ENCODE results near the gene DUOXA2.

Gene DUOXA2

DNA sequence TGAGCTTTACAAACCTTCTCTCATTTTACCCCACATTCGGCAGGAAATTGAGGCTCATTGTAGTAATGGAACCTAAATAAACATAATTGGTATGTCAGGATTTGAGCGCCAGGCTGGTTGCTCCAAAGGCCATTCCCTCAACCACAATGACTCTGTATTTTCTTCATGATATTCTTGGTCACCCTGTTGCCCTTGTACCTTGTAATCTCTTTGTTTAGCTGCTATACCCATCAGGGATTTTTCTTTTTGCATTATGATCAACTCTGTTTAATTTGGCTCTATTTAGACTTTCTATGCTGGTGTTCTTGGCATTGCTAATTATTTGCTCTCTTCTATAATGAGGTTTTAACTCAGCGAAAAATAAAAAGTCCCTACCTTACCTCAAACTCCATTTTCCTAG is 30.0 kb upstream of the DUOXA2 start:
- TF ChIP-seq, protein P1, sequence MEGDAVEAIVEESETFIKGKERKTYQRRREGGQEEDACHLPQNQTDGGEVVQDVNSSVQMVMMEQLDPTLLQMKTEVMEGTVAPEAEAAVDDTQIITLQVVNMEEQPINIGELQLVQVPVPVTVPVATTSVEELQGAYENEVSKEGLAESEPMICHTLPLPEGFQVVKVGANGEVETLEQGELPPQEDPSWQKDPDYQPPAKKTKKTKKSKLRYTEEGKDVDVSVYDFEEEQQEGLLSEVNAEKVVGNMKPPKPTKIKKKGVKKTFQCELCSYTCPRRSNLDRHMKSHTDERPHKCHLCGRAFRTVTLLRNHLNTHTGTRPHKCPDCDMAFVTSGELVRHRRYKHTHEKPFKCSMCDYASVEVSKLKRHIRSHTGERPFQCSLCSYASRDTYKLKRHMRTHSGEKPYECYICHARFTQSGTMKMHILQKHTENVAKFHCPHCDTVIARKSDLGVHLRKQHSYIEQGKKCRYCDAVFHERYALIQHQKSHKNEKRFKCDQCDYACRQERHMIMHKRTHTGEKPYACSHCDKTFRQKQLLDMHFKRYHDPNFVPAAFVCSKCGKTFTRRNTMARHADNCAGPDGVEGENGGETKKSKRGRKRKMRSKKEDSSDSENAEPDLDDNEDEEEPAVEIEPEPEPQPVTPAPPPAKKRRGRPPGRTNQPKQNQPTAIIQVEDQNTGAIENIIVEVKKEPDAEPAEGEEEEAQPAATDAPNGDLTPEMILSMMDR (conservative IDR thresholded peaks at IDR 0.05; ENCODE audit: low read length) = no peak
- no peak for DNase-seq (ENCODE audit: low read depth)
- no peak overlapping the region for H3K4me3 ChIP-seq (ENCODE audit: low read length)

DNA sequence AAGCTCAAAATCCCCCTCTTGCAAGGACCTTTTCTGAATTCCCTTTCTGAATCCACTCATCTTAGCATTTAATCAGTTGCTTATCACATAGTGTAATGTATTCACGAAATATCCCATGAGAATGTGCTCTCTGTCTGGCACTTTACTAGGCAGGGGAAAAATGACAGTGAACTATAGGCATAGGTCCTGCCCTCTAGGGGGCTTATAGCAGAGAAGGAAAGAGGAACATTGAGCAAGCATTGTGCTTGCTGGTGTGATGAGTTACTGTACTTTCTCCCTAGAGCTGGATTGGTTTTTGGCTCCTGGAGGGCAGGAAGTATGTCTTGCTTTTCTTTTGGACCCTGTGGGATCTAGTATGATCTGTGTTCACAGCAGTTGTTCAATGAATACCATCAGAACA is 26.6 kb upstream of the DUOXA2 start:
- TF ChIP-seq, protein P1 (conservative IDR thresholded peaks at IDR 0.05; ENCODE audit: low read length) = no peak
- DNase-seq (ENCODE audit: low read depth) = no peak

DNA sequence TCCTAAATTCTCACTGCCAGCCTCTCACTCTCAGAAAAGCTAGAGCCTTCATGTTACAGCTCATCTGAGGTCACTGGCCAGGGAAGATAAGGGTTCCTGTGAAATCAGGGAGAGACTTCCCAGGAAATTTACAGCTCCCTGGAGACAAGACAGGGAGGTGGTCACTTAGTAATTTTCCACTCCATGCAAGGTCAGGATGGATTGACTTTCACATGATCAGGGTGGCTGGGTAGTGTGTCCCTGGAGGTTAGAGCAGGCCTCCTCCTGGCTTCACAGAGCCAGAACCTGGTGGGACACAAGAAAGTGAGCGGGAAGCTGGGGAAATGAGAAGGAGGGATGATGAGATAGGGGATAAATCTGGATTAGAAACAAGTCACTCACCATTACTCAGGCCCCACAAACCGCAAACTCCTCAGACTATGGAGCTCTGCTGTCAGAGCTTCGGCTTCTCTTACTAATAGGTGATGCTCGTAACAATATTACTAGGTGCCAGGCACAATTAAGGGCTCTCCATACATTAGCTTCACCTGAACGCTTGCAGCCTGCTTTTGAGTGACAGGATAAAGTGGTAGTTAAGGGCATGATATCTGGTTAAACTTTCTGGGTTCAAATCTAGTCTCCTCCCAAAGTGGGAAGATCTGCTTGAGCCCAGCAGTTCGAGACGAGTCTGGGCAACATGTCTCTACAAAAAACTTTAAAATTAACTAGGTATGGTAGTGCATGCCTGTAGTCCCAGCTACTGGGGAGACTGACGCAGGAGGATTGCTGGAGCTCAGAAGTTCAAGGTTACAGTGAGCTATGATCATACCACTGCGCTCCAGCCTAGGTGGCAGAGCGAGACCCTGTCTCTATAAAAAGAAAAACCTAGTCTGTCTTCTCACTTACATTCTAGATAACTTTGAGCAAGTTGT is 25.1 kb upstream of the DUOXA2 start:
- no peak overlapping the region for H3K4me3 ChIP-seq (ENCODE audit: low read length)
- DNase-seq (ENCODE audit: low read depth) = no peak
- TF ChIP-seq, protein P1 (conservative IDR thresholded peaks at IDR 0.05; ENCODE audit: low read length) = no peak

More for the DNA sequence above, 26.6 kb upstream of the DUOXA2 start:
- H3K4me3 ChIP-seq (ENCODE audit: low read length) = no peak overlapping the region

DNA sequence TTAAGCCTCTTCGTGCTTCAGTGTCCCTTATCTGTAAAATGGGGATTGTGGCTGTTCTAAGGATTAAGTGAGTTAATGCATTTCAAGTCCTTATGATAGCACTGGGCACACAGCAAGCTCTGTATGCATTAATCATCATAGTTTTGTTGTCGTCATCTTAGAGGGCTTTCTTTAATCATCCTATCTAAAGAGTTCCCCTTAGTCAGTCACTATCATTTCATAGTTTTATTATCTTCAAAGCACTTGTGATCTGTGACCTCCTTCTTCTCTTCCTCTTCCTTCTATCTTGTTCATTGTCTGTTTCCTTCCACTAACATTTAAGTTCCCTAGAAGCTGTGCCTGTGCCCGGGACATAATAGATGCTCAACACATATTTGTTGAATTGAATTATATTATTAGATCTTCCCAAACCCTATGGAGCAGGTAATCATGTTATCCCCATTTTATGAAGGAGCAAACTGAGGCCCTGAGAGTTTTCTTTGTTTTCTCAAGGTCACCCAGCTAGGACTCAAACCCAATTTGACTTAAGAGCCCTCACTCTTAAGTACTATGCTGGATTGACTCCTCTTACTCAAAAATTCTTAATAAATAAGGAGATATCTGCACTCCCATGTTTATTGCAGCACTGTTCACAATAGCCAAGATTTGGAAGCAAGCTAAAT is 24.3 kb upstream of the DUOXA2 start:
- TF ChIP-seq, protein P1 (conservative IDR thresholded peaks at IDR 0.05; ENCODE audit: low read length) = no peak
- no peak overlapping the region for H3K4me3 ChIP-seq (ENCODE audit: low read length)
- no peak for DNase-seq (ENCODE audit: low read depth)

DNA sequence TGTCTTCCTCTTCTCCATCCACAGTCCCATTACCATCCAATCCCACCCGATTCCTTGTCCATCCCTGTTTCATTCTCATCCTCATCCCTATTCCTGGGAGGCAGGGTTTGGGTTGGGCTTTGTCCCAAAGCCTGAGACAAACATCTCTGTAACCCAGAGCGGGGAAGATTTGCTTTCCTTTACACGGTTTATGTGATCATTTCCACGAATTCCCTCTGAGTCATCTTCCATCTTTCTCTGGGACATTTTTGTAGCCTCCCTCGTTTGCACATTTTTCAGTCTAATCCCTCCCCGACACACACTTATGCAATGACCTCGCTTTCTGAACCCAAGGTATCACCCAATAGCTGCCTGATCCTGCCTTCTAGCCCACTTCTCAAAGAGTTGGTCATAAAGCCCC is 23.0 kb upstream of the DUOXA2 start:
- TF ChIP-seq, protein P1 (conservative IDR thresholded peaks at IDR 0.05; ENCODE audit: low read length) = no peak
- H3K4me3 ChIP-seq (ENCODE audit: low read length) = no peak overlapping the region
- DNase-seq (ENCODE audit: low read depth) = peak; percentile 63

DNA sequence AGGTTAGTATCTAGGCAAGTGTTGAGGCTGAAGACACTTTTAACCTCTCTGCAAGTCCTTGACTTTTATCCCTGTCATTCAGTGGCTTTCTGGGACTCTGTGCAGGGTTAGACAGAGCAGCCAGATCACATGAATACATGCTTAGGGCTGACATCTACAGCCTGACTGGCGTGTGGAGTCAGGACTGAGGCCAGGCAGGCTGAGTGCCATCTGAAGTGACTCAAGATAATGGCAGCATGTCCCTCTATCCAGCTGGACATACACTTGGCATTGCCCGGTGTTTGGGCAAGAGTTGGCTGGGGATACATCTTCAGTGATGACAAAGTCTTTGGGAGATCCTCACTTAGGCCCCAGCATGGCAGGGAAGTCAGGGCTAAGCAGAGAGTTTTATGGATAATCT is 22.6 kb upstream of the DUOXA2 start:
- H3K4me3 ChIP-seq (ENCODE audit: low read length) = no peak overlapping the region
- TF ChIP-seq, protein P1 (conservative IDR thresholded peaks at IDR 0.05; ENCODE audit: low read length) = no peak
- peak; percentile 43 for DNase-seq (ENCODE audit: low read depth)

Data from AG10803 (cell line).